ENCODE measurements around the gene YY1.
"Not testable (repeated sequence)": the region's sequence is repeated elsewhere in the genome, so short reads cannot be mapped to it uniquely, and the experiment has no call there.

The YY1 gene

GRCh38 chr14:100246809-100247428, 8.0 kb downstream of the YY1 start:
- DNase-seq = no peak

DNA sequence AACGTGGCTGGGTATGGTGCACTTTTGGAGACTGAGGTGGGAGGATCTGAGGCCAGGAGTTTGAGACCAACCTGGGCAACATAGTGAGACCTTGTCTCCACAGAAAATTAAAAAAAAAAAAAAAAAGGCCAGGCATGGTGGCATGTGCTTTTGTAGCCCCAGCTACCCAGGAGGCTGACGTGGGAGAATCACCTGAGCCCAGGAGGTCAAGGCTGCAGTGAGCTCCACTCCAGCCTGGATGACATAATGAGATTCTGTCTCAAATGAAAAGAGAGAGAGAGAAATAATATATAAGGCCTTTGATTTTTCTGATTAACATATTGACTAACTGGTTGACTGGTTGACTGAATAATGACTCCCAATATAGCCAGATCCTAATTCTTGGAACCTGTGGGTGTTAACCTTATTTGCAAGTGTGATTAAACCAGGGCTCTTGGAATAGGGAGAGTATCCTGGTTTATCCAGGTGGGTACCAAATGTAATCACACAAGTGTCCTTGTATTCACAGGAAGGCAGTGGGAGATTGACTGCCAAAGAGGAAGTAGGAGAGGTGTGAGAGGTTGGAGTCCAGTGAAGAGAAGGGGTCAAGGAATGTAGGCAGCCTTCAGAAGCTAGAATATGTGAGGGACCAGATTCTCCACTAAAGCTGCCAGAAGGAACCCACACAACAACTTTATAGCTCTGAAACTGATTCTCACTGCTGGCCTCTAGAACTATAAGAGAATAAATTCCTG, 12.0 kb downstream of the YY1 start:
- DNase-seq = no peak

DNA sequence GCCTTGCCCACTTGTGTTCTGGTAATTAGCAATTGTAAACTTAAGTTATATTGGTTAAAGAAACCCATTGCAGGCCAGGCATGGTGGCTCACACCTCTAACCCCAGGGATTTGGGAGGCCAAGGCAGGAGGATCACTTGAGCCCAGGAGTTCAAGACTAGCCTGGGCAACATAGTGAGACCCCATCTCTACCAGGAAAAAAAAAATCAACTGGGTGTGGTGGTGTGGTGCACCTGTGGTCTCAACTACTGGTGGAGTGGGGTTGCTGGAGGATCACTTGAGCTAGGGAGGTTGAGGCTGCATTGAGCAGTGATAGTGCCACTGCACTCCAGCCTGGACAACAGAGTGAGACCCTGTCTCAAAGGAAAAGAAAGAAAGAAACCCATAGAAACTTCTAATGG, 13.7 kb downstream of the YY1 start:
- DNase-seq = no peak

DNA sequence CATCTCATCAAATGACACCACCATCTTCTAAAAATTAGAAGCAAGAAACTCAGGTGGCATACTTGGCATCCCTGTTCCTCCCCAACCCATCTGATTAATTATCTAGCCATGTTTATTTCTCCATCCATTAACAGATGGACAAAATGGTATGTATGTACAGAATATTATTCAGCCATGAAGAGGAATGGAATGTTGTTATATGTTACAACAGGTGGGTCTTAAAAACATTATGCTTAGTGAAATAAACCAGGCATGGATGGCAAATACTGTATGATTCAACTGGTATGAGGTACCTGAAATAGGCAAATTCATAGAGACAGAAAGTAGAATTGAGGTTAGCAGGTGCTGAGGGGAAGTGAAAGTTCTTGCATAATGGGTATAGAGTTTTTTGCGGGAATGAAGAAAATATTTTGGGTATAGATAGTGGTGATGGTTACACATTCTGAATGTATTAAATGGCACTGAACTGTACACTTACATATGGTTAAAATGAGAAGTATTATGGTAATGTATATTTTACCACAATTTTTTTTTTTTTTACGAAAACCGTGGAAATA, 17.5 kb downstream of the YY1 start:
- no peak for DNase-seq

DNA sequence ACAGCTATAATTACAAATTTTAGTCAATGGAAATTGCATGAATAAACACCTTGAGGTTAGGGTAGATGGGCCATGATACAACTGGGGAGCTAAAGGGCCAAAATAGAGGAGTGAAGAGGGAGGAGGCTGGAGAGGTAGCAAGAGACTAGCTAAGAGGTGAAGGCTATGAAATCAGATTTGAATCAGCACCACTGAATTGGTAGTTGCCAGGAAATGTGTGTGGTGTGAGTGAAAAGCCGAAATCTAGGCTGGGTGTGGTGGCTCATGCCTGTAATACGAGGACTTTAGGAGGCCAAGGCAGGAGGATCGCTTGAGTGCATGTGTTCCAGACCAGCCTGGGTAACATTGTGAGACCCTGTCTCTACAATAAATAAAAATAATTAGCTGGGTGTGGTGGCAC, 22.7 kb downstream of the YY1 start:
- peak; percentile 31 to 44 for DNase-seq

- no peak for DNase-seq
Observed at GRCh38 chr14:100262545-100262944, 23.6 kb downstream of the YY1 start.

GRCh38 chr14:100263141-100263540, 24.2 kb downstream of the YY1 start:
- no peak for DNase-seq

GRCh38 chr14:100267990-100268389, 29.0 kb downstream of the YY1 start:
- no peak for DNase-seq

- DNase-seq = no peak
Observed at GRCh38 chr14:100268591-100269207, 29.8 kb downstream of the YY1 start.

DNA sequence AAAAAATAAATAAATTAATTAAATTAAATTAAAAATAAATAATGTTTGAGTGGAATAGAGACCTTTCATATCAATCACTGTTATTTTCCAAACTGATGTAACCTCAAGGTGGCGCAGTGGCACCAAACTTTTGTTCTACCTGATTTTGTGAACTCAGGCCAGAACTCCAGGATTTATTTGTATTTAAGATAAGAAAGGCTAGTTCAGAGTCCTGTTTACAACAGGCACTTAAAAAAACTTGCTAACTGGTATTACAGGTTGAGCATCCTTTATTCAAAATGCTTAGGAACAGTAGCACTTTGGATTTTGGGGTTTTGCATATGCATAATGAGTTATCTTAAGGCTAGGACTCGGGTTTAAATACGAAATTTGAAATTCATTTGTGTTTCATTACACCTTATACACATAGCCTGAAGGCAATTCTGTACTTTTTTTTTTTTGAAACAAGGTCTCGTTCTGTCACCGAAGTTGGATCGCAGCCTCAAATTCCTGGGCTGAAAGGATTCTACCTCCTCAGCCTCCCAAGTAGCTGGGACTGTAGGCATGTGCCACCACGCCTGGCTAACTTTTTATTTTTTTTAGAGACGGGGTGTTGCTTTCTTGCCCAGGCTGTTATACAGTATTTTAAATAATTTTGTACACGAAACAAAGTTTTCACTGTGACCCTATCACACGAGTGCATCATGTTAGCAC, 32.4 kb downstream of the YY1 start:
- peak in 1 of 2 experiments; percentile 20 for DNase-seq

DNA sequence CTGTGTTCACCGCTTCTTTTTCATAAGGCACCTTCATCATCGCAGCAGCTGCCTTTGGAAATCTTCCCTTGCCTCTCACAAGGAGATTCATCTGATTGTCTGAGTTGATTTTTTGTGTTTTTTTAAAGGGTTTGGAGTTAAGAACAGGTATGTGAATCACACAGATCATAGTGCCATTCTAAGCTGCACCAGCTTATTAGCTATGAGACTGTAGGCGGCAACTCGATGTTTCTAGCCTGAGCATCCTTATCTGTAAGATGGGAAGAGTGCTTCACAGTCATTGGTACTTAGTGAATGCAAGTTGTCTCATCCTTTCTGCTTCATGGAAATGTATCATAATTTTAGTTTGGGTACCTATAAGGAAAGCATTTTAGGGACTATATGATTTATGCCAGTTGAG, 35.3 kb downstream of the YY1 start:
- DNase-seq = no peak

GRCh38 chr14:100275214-100275613, 36.3 kb downstream of the YY1 start:
- DNase-seq = no peak

DNA sequence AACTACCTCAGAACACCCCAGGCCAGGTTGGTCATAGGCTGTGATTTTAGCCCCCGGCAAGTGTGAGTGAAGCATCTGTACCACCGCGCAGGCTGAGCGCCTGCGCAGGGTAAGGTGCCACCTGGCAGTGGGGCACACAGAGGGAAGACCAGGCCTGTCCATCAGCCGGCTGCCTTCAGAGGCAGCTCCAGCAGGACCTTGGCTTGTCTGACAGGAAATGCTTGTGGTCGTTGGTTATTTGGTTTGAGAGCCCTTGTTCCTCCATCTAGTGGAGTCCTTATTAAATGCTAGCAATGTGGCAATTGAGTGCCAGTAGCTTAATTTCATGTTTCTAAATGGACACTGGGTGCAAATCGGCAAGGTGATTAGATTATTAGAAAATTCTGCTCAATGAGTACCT, 39.8 kb downstream of the YY1 start:
- DNase-seq = no peak

DNA sequence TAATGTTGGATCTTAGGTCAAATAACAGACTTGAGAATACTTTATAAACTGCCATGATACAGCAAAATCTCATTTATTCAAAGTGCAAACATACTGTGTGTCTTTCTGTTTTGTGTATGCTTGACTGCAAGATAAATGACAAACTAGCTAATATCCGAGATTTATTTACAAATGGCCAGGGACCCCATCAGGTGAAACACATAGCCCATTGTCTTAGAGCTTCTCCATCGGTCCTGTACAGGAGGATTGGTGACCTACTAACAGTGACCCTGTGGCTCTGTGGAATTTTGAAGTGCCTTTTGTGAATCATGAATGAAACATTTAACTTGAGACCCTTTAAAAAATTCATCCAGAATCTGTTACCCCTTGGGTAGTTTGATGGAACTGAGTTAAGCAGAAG, 40.2 kb downstream of the YY1 start:
- DNase-seq = no peak

- no peak for DNase-seq
Observed at GRCh38 chr14:100279563-100279962, 40.6 kb downstream of the YY1 start.

DNA sequence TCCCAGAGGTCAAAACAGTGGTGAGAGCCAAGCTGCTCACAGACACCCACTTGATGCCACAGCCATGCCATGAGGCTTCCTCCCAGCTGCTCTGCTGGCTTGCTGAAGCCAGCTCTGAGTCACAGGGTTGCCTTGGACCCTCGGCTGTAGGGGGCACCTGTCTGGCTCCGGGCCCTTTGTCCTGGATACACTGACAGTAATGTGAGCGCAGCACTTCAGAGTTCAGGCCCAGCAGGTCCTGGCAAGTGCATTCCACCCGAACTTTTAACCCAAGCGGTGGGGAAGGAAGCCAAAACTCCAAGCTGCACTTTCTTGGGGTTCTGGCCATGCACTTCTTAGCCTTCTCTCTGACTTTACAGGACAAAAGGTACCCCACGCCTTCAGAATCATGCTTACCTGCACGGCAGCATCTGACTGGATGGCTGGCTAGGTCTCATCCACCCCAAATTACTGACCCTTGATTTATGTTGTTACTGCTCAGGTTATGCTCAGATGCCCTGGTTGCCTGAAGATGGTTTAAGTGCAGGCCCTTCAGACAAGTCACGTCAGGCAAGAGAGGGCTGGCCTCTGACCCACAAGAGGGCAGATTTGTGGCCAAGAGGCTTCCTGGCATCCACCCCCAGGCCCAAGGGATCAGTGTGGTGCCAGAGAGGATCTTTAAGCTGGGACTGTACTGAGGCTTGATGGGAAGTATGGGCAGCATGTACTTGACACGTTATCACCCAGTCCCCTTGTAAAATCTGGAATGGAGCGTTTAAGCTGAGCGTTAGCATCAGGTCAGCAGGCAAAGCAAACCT, 42.5 kb downstream of the YY1 start:
- no peak for DNase-seq

DNA sequence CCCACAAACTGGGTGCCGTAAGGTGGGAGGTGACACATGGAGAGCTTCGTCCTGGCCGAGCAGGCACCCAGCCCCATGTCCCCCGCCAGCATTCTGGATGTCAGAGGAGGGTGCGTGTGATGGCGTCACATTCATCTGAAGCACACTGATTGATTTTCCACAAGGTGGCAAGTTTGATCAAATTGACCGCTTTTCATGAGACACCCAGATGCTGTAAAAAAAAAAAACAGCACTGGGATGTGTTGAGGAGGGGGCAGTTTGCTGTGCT, 43.1 kb downstream of the YY1 start:
- no peak for DNase-seq

GRCh38 chr14:100282766-100283419, 43.9 kb downstream of the YY1 start:
- no peak for DNase-seq

- not testable (repeated sequence) for DNase-seq
Observed at GRCh38 chr14:100283436-100283835, 44.5 kb downstream of the YY1 start.

DNA sequence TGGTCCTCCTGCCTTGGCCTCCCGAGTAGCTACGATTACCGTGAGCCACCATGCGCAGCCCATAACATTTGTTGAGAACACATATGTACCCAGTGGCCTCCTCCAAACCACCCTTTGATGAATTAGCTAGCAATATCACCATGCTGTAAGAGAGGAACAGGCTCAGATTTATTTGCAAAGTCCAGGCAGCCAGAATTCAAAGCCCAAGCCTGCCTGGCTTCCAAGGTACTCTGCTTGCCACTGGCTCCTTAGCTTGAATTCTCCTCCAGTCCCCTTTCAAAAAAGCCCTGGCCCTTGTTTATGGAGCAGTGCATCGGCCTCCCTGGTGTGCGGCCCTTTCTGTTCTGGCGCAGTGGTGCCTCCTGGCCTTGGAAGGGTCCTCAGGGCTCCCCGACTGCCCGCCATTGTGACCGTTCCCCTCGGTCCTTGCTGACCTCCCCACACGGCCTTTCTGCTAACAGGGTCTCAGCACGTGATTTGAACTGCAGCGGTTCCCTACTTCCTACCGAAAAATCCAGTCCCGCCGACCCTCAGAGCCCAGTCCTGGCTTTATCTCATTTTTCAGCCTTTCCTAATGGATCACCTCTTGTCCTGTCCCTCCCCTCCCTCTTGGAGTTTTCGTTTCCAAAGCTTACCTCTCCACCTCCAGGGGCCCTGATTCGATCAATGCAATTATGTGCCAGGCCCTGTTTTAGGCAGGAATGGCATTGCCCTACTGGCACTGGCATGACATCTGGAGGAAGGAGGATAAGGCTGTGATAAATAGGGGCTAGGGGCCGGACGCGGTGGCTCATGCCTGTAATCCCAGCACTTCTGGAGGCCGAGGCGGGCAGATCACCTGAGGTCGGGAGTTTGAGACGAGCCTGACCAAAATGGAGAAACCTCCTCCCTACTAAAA, 45.3 kb downstream of the YY1 start:
- DNase-seq = no peak
